ENCODE data around the gene CREBBP.

GRCh38 chr16:3738128-3738527 lies 142.4 kb downstream of the CREBBP start:
- TF ChIP-seq TAF1 (IDR thresholded peaks at IDR 0.05; ENCODE audit: borderline replicate concordance, low read depth, low read length) (no peak), POLR2A (IDR thresholded peaks at IDR 0.05; ENCODE audit: low read depth, low read length) (no peak)
